Stimulated activated naive B cell treated with anti-CD40 and anti-IgM and Interleukin-4, amounts not matched to agents 10 μg/mL and 1 μg/mL and 100 μg/mL, for 72 hours (primary cell): ENCODE measurements around the gene TOMM34.

ENCODE experiments used
- ATAC-seq, 2 donors: fragments of 150-1000 bp; cut with Tn5 transposase; replicated peaks; 2 replicates each; pipeline ENCODE4 v1.10.0; 2021; ENCODE audit warnings: moderate library complexity in 1 of 2
- DNase-seq: peaks from one replicate; pipeline ENCODE4 v3.0.0; 2021
- H3K27ac Mint-ChIP-seq: one replicate; pipeline ENCODE4 v1.8.0; 2022; ENCODE audit warnings: mild to moderate bottlenecking, mixed read lengths
- H3K27me3 Mint-ChIP-seq, 2 donors: one replicate each; pipeline ENCODE4 v1.8.0; 2022; ENCODE audit warnings: mixed read lengths in 2 of 2
- H3K36me3 Mint-ChIP-seq, 2 donors: one replicate each; pipeline ENCODE4 v1.8.0; 2022; ENCODE audit warnings: mixed read lengths in 2 of 2, mild to moderate bottlenecking in 1 of 2
- H3K4me1 Mint-ChIP-seq, 2 donors: one replicate each; pipeline ENCODE4 v1.8.0; 2022; ENCODE audit warnings: mixed read lengths in 2 of 2, mild to moderate bottlenecking in 1 of 2
- H3K4me3 Mint-ChIP-seq, 2 donors: one replicate each; pipeline ENCODE4 v1.8.0; 2022; ENCODE audit warnings: mild to moderate bottlenecking in 2 of 2, mixed read lengths in 2 of 2, moderate library complexity in 1 of 2
- H3K9me3 Mint-ChIP-seq, 2 donors: one replicate each; pipeline ENCODE4 v1.8.0; 2022; ENCODE audit warnings: mixed read lengths in 2 of 2, mild to moderate bottlenecking in 1 of 2

TOMM34 gene

GRCh38 chr20:44909872-44910689 lies 50.1 kb downstream of the TOMM34 start, which contains the start of gene PABPC1L:
Gene PABPC1L (plus strand): TSS chr20:44910060. CDS start chr20:44910144, 84 bp downstream.
- Mint-ChIP-seq H3K36me3 (peaks cover 20 to 29% of the 10 kb centered on the region in 2 donors), H3K27ac (peak within 1 kb of the TSS; percentile 80), H3K4me1 (peaks cover 17 to 33% of the 10 kb centered on the region in 2 donors), H3K27me3 (no peaks in the 10 kb centered on the region), H3K9me3 (no peaks in the 10 kb centered on the region), H3K4me3 (peak within 1 kb of the TSS; percentile 89 to 95)
- DNase-seq (peak; percentile 53), ATAC-seq (peak; percentile 92)

- peak overlapping the region; percentile 56 for H3K27ac Mint-ChIP-seq
- H3K9me3 Mint-ChIP-seq: no peaks in the 10 kb centered on the region
- H3K36me3 Mint-ChIP-seq: peaks cover 23 to 31% of the 10 kb centered on the region in 2 donors
- DNase-seq: no peak
- peak overlapping the region; percentile 89 to 95 for H3K4me3 Mint-ChIP-seq
- peaks cover 17 to 26% of the 10 kb centered on the region in 2 donors for H3K4me1 Mint-ChIP-seq
- H3K27me3 Mint-ChIP-seq: no peaks in the 10 kb centered on the region
- no peak for ATAC-seq
These were observed 51.0 kb downstream of the TOMM34 start for GRCh38 chr20:44908987-44909871.

GRCh38 chr20:44904377-44904776 lies 55.8 kb downstream of the TOMM34 start:
- Mint-ChIP-seq H3K4me1 (peaks cover 14 to 24% of the 10 kb centered on the region in 2 donors), H3K27ac (no peak overlapping the region), H3K9me3 (no peaks in the 10 kb centered on the region), H3K4me3 (no peak overlapping the region), H3K36me3 (peaks cover 13 to 39% of the 10 kb centered on the region in 2 donors), H3K27me3 (no peaks in the 10 kb centered on the region)
- ATAC-seq (no peak), DNase-seq (no peak)

GRCh38 chr20:44901974-44902373 lies 58.2 kb downstream of the TOMM34 start:
- peaks cover 20 to 32% of the 10 kb centered on the region in 2 donors for H3K4me1 Mint-ChIP-seq
- no peak for DNase-seq
- H3K4me3 Mint-ChIP-seq: no peak overlapping the region
- H3K27me3 Mint-ChIP-seq: no peaks in the 10 kb centered on the region
- no peak overlapping the region for H3K27ac Mint-ChIP-seq
- no peak for ATAC-seq
- peaks cover 0 to 2% of the 10 kb centered on the region in 2 donors for H3K9me3 Mint-ChIP-seq
- peaks cover 15 to 48% of the 10 kb centered on the region in 2 donors for H3K36me3 Mint-ChIP-seq

GRCh38 chr20:44900231-44900854 lies 59.9 kb downstream of the TOMM34 start:
- Mint-ChIP-seq H3K27me3 (no peaks in the 10 kb centered on the region), H3K4me1 (peaks cover 32 to 49% of the 10 kb centered on the region in 2 donors), H3K36me3 (peaks cover 14 to 51% of the 10 kb centered on the region in 2 donors), H3K4me3 (no peak overlapping the region), H3K9me3 (peaks cover 0 to 2% of the 10 kb centered on the region in 2 donors), H3K27ac (peak overlapping the region; percentile 62)
- ATAC-seq (peak; percentile 65 to 76), DNase-seq (no peak)

- H3K27me3 Mint-ChIP-seq: no peaks in the 10 kb centered on the region
- peaks cover 15 to 49% of the 10 kb centered on the region in 2 donors for H3K36me3 Mint-ChIP-seq
- H3K27ac Mint-ChIP-seq: peak overlapping the region; percentile 65
- peaks cover 45 to 76% of the 10 kb centered on the region in 2 donors for H3K4me1 Mint-ChIP-seq
- ATAC-seq (no peak), DNase-seq (no peak)
- no peak overlapping the region for H3K4me3 Mint-ChIP-seq
- H3K9me3 Mint-ChIP-seq: peaks cover 0 to 2% of the 10 kb centered on the region in 2 donors
These were observed 63.1 kb downstream of the TOMM34 start for GRCh38 chr20:44897133-44897532.

GRCh38 chr20:44896583-44896982 lies 63.6 kb downstream of the TOMM34 start:
- Mint-ChIP-seq H3K27ac (no peak overlapping the region), H3K4me1 (peaks cover 45 to 81% of the 10 kb centered on the region in 2 donors), H3K27me3 (no peaks in the 10 kb centered on the region), H3K4me3 (no peak overlapping the region), H3K9me3 (peaks cover 0 to 2% of the 10 kb centered on the region in 2 donors), H3K36me3 (peaks cover 17 to 52% of the 10 kb centered on the region in 2 donors)
- ATAC-seq (no peak), DNase-seq (no peak)

GRCh38 chr20:44894959-44895358 lies 65.2 kb downstream of the TOMM34 start:
- no peak overlapping the region for H3K4me3 Mint-ChIP-seq
- no peak overlapping the region for H3K27ac Mint-ChIP-seq
- H3K27me3 Mint-ChIP-seq: no peaks in the 10 kb centered on the region
- ATAC-seq (no peak), DNase-seq (no peak)
- peaks cover 39 to 79% of the 10 kb centered on the region in 2 donors for H3K4me1 Mint-ChIP-seq
- H3K36me3 Mint-ChIP-seq: peaks cover 17 to 42% of the 10 kb centered on the region in 2 donors
- H3K9me3 Mint-ChIP-seq: peaks cover 0 to 2% of the 10 kb centered on the region in 2 donors
